ENCODE measurements around the gene TCEA2.
"Not testable (repeated sequence)": the region's sequence is repeated elsewhere in the genome, so short reads cannot be mapped to it uniquely, and the experiment has no call there.

GRCh38 chr20:64088586-64088985 is 25.6 kb downstream of the TCEA2 start:
- TF ChIP-seq CTCF, EZH2phosphoT487 (IDR thresholded peaks at IDR 0.05): not testable (repeated sequence)

Measured in neural progenitor cell (in vitro differentiated cells).